ENCODE data around the gene AADACL2.

DNA sequence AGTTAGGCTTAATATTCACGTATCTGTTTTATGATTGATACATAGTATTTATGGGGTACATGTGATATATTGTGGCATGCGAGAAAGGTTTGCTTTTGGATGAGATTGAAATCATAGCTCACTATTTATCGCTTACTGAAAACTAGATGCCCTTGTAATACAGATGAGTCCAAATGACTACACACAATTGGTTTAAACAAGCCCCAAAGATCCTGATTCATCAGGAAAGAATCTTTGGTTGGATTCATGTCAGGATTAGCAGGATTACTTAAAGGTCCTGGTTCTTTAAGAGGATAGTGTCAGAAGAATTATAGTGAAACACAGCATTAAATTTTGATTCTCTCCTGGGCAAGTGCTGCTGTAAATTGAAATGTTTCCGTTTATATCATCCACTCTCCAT lies 61.5 kb downstream of the AADACL2 start:
- TF ChIP-seq, protein P1, sequence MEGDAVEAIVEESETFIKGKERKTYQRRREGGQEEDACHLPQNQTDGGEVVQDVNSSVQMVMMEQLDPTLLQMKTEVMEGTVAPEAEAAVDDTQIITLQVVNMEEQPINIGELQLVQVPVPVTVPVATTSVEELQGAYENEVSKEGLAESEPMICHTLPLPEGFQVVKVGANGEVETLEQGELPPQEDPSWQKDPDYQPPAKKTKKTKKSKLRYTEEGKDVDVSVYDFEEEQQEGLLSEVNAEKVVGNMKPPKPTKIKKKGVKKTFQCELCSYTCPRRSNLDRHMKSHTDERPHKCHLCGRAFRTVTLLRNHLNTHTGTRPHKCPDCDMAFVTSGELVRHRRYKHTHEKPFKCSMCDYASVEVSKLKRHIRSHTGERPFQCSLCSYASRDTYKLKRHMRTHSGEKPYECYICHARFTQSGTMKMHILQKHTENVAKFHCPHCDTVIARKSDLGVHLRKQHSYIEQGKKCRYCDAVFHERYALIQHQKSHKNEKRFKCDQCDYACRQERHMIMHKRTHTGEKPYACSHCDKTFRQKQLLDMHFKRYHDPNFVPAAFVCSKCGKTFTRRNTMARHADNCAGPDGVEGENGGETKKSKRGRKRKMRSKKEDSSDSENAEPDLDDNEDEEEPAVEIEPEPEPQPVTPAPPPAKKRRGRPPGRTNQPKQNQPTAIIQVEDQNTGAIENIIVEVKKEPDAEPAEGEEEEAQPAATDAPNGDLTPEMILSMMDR (IDR thresholded peaks at IDR 0.05), result no peak
- no peak for TF ChIP-seq POLR2A (IDR thresholded peaks at IDR 0.05)
- no peak for TF ChIP-seq POLR2AphosphoS5 (IDR thresholded peaks at IDR 0.05)

All from prostate gland (tissue), 2 donors.